IMR-90 (cell line): ENCODE data around the gene DENND1B.

Source experiments
- BHLHE40 ChIP-seq: fragments of 150-350 bp; IDR thresholded peaks from 2 replicates; pipeline ENCODE4 v1.6.1; 2016; ENCODE audit warnings: mild to moderate bottlenecking, low read depth, low read length
- CEBPB ChIP-seq: IDR thresholded peaks from 2 replicates; pipeline ENCODE4 v1.6.1; 2012; ENCODE audit warnings: low read depth, low read length, improper control_type of control experiment
- CHD1 ChIP-seq: IDR thresholded peaks from 2 replicates; pipeline ENCODE4 v1.6.1; 2012; ENCODE audit warnings: low read depth, low read length, improper control_type of control experiment
- CTCF ChIP-seq: conservative IDR thresholded peaks from 2 replicates; pipeline ENCODE4 v1.5.1; 2012; ENCODE audit warnings: mild to moderate bottlenecking, low read depth, low read length, improper control_type of control experiment
- ELK1 ChIP-seq: fragments of 150-350 bp; IDR thresholded peaks from 2 replicates; pipeline ENCODE4 v1.6.1; 2016; ENCODE audit warnings: low read depth, mild to moderate bottlenecking, low read length, moderate library complexity, borderline replicate concordance
- FOS ChIP-seq: fragments of 150-350 bp; IDR thresholded peaks from 2 replicates; pipeline ENCODE4 v1.6.1; 2016; ENCODE audit warnings: low read depth, low read length
- MAFK ChIP-seq: IDR thresholded peaks from 2 replicates; pipeline ENCODE4 v1.6.1; 2012; ENCODE audit warnings: low read depth, low read length, improper control_type of control experiment
- MXI1 ChIP-seq: IDR thresholded peaks from 2 replicates; pipeline ENCODE4 v1.6.1; 2012; ENCODE audit warnings: low read depth, mild to moderate bottlenecking, low read length, moderate library complexity, borderline replicate concordance
- NFE2L2 ChIP-seq: fragments of 150-350 bp; IDR thresholded peaks from 2 replicates; pipeline ENCODE4 v1.6.1; 2016; ENCODE audit warnings: low read depth, mild to moderate bottlenecking, low read length
- POLR2A ChIP-seq: IDR thresholded peaks from 2 replicates; pipeline ENCODE4 v1.6.1; 2012; ENCODE audit warnings: mild to moderate bottlenecking, low read depth, low read length
- RAD21 ChIP-seq: IDR thresholded peaks from 2 replicates; pipeline ENCODE4 v1.6.1; 2012; ENCODE audit warnings: low read length, improper control_type of control experiment
- RCOR1 ChIP-seq: IDR thresholded peaks from 2 replicates; pipeline ENCODE4 v1.6.1; 2012; ENCODE audit warnings: mild to moderate bottlenecking, low read length, improper control_type of control experiment; ENCODE audit not compliant: insufficient replicate concordance
- TF ChIP-seq, protein P1 (sequence below): fragments of 150-350 bp; IDR thresholded peaks from 2 replicates; pipeline ENCODE4 v1.6.1; 2017; ENCODE audit warnings: mild to moderate bottlenecking, antibody characterized with exemption, low read length, low read depth

GRCh38 chr1:197744979-197745378 is 30.3 kb downstream of the DENND1B start:
- TF ChIP-seq NFE2L2 (no peak), CTCF (no peak), RAD21 (no peak), CEBPB (no peak), MAFK (no peak), POLR2A (no peak), RCOR1 (no peak), ELK1 (no peak), MXI1 (no peak), FOS (no peak), BHLHE40 (no peak), CHD1 (no peak)
- TF ChIP-seq, protein P1, sequence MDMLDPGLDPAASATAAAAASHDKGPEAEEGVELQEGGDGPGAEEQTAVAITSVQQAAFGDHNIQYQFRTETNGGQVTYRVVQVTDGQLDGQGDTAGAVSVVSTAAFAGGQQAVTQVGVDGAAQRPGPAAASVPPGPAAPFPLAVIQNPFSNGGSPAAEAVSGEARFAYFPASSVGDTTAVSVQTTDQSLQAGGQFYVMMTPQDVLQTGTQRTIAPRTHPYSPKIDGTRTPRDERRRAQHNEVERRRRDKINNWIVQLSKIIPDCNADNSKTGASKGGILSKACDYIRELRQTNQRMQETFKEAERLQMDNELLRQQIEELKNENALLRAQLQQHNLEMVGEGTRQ = no peak
